ENCODE results near the gene ETDC. TPM values are rescaled to one million over a fixed set of nuclear protein-coding genes. Genes with fewer than 3 reads are reported as not detected.
"Not testable (repeated sequence)": the region's sequence is repeated elsewhere in the genome, so short reads cannot be mapped to it uniquely, and the experiment has no call there.

ETDC gene
- polyA plus RNA-seq, 3 donors from 2014 or later, result not detected

GRCh38 chrX:135324463-135324862 lies 15.2 kb downstream of the ETDC start:
- Mint-ChIP-seq H3K36me3 (peaks cover 0 to 20% (median 15%) of the 10 kb centered on the region in 3 donors), H3K4me1 (peaks cover 2 to 8% of the 10 kb centered on the region in 2 donors), H3K9me3 (peaks cover 0 to 2% (median 0%) of the 10 kb centered on the region in 6 donors), H3K27ac (no peak overlapping the region), H3K4me3 (no peak overlapping the region), H3K27me3 (ENCODE audit: low read depth in 3 of 3) (peaks cover 0 to 5% (median 0%) of the 10 kb centered on the region in 3 donors)
- no peak for DNase-seq

GRCh38 chrX:135325036-135325818 lies 15.9 kb downstream of the ETDC start:
- H3K9me3 Mint-ChIP-seq; H3K4me3 Mint-ChIP-seq; DNase-seq; H3K27ac Mint-ChIP-seq; H3K27me3 Mint-ChIP-seq (ENCODE audit: low read depth in 3 of 3): not testable (repeated sequence)
- H3K36me3 Mint-ChIP-seq, result peaks cover 0 to 19% (median 12%) of the 10 kb centered on the region in 3 donors
- H3K4me1 Mint-ChIP-seq, result peaks cover 5 to 13% of the 10 kb centered on the region in 2 donors

GRCh38 chrX:135327299-135327698 lies 18.0 kb downstream of the ETDC start:
- Mint-ChIP-seq H3K27ac (no peak overlapping the region), H3K36me3 (peaks cover 0 to 3% (median 0%) of the 10 kb centered on the region in 3 donors), H3K9me3 (no peaks in the 10 kb centered on the region), H3K4me1 (peaks cover 7 to 31% of the 10 kb centered on the region in 2 donors), H3K4me3 (no peak overlapping the region), H3K27me3 (ENCODE audit: low read depth in 3 of 3) (peaks cover 0 to 5% (median 0%) of the 10 kb centered on the region in 3 donors)
- no peak for DNase-seq

- Mint-ChIP-seq H3K9me3 (no peaks in the 10 kb centered on the region), H3K36me3 (no peaks in the 10 kb centered on the region)
Observed at GRCh38 chrX:135328421-135329005, 19.2 kb downstream of the ETDC start.

GRCh38 chrX:135330706-135331105 lies 21.4 kb downstream of the ETDC start:
- H3K27ac Mint-ChIP-seq, result no peak overlapping the region
- peaks cover 0 to 5% (median under 1%) of the 10 kb centered on the region in 3 donors for H3K27me3 Mint-ChIP-seq (ENCODE audit: low read depth in 3 of 3)
- peaks cover 24 to 42% of the 10 kb centered on the region in 2 donors for H3K4me1 Mint-ChIP-seq
- no peak overlapping the region for H3K4me3 Mint-ChIP-seq
- DNase-seq, result no peak
- H3K9me3 Mint-ChIP-seq, result no peaks in the 10 kb centered on the region
- no peaks in the 10 kb centered on the region for H3K36me3 Mint-ChIP-seq

More at GRCh38 chrX:135328421-135329005, 19.2 kb downstream of the ETDC start:
- Mint-ChIP-seq H3K4me3 (no peak overlapping the region), H3K27ac (no peak overlapping the region), H3K4me1 (peaks cover 16 to 39% of the 10 kb centered on the region in 2 donors), H3K27me3 (ENCODE audit: low read depth in 3 of 3) (peaks cover 0 to 5% (median 0%) of the 10 kb centered on the region in 3 donors)
- no peak for DNase-seq

- DNase-seq, result no peak
- no peaks in the 10 kb centered on the region for H3K9me3 Mint-ChIP-seq
- H3K4me1 Mint-ChIP-seq, result peaks cover 25 to 45% of the 10 kb centered on the region in 2 donors
- H3K4me3 Mint-ChIP-seq, result no peak overlapping the region
- H3K27ac Mint-ChIP-seq, result no peak overlapping the region
- H3K27me3 Mint-ChIP-seq (ENCODE audit: low read depth in 3 of 3), result peaks cover 0 to 6% (median 2%) of the 10 kb centered on the region in 3 donors
- no peaks in the 10 kb centered on the region for H3K36me3 Mint-ChIP-seq
Observed at GRCh38 chrX:135331525-135331924, 22.2 kb downstream of the ETDC start.

GRCh38 chrX:135340831-135341230 lies 31.6 kb downstream of the ETDC start:
- H3K27me3 Mint-ChIP-seq (ENCODE audit: low read depth in 3 of 3), result peaks cover 0 to 11% (median 4%) of the 10 kb centered on the region in 3 donors
- H3K4me3 Mint-ChIP-seq, result peak overlapping the region; percentile 33 to 98 (median 91)
- peak overlapping the region in 1 of 6 donors; percentile 25 for H3K27ac Mint-ChIP-seq
- peaks cover 0 to 3% (median 2%) of the 10 kb centered on the region in 3 donors for H3K36me3 Mint-ChIP-seq
- H3K4me1 Mint-ChIP-seq, result peaks cover 68 to 81% of the 10 kb centered on the region in 2 donors
- H3K9me3 Mint-ChIP-seq, result no peaks in the 10 kb centered on the region
- no peak for DNase-seq

- Mint-ChIP-seq H3K27ac (peak overlapping the region; percentile 20 to 74 (median 50)), H3K9me3 (no peaks in the 10 kb centered on the region), H3K4me3 (peak overlapping the region; percentile 77 to 81 (median 81)), H3K4me1 (peaks cover 40 to 45% of the 10 kb centered on the region in 2 donors), H3K27me3 (ENCODE audit: low read depth in 3 of 3) (peaks cover 0 to 8% (median 3%) of the 10 kb centered on the region in 3 donors), H3K36me3 (peaks cover 0 to 5% (median 0%) of the 10 kb centered on the region in 3 donors)
- no peak for DNase-seq
Observed at GRCh38 chrX:135345107-135345589, 35.9 kb downstream of the ETDC start.

GRCh38 chrX:135346975-135347374 lies 37.7 kb downstream of the ETDC start:
- Mint-ChIP-seq H3K36me3 (peaks cover 0 to 17% (median 6%) of the 10 kb centered on the region in 3 donors), H3K4me3 (no peak overlapping the region), H3K27me3 (ENCODE audit: low read depth in 3 of 3) (peaks cover 0 to 8% (median 7%) of the 10 kb centered on the region in 3 donors)

GRCh38 chrX:135347381-135348016 lies 38.2 kb downstream of the ETDC start:
- Mint-ChIP-seq H3K27me3 (ENCODE audit: low read depth in 3 of 3) (peaks cover 0 to 8% (median 7%) of the 10 kb centered on the region in 3 donors), H3K9me3 (no peaks in the 10 kb centered on the region), H3K36me3 (peaks cover 0 to 17% (median 6%) of the 10 kb centered on the region in 3 donors), H3K27ac (no peak overlapping the region), H3K4me1 (peaks cover 16 to 22% of the 10 kb centered on the region in 2 donors), H3K4me3 (no peak overlapping the region)
- no peak for DNase-seq

More at GRCh38 chrX:135346975-135347374, 37.7 kb downstream of the ETDC start:
- DNase-seq, result no peak
- Mint-ChIP-seq H3K9me3 (no peaks in the 10 kb centered on the region), H3K27ac (no peak overlapping the region), H3K4me1 (peaks cover 22 to 27% of the 10 kb centered on the region in 2 donors)

GRCh38 chrX:135354288-135354687 lies 45.0 kb downstream of the ETDC start:
- H3K4me3 Mint-ChIP-seq, result no peak overlapping the region
- no peak overlapping the region for H3K27ac Mint-ChIP-seq
- DNase-seq, result no peak
- H3K27me3 Mint-ChIP-seq (ENCODE audit: low read depth in 3 of 3), result peaks cover 0 to 4% (median 0%) of the 10 kb centered on the region in 3 donors
- no peaks in the 10 kb centered on the region for H3K4me1 Mint-ChIP-seq
- peaks cover 0 to 14% (median 12%) of the 10 kb centered on the region in 3 donors for H3K36me3 Mint-ChIP-seq
- no peaks in the 10 kb centered on the region for H3K9me3 Mint-ChIP-seq

Data from immature natural killer cell (primary cell).